Measurements from ENCODE around the gene ACVR1. TPM values are rescaled to one million over a fixed set of nuclear protein-coding genes. Genes with fewer than 3 reads are reported as not detected.

The ACVR1 gene
- total and polyA plus RNA-seq, 2 donors (not counting 1 experiment from before 2014, with no cell fraction given), result 42.9 to 72.1 TPM

DNA sequence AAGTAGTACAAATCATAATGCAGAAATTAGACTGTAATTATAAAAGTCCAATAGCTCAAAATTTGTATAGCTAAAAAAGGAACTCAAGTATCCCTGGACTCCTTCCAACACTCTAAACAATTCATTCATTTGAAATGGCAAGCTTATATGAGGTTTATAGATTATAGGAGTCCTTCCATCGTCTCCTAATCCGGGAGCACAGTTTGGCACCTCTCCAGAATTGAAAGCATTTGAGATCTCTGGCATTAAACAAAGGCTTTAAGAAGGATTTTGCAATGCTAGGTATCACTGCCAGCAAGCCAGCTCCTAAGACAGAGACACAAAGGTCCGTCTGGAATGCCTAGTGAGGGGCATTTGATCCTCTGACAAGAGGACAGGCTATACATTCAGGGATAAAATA is 90.9 kb downstream of the ACVR1 start:
- Histone ChIP-seq H3K4me3 (replicated peaks in 1 of 4; ENCODE audit: control extremely low read depth in 1 of 4, insufficient read depth in 1 of 4, low read depth in 3 of 4, low read length in 4 of 4) (no peak overlapping the region), H3K4me2 (ENCODE audit: extremely low read depth, insufficient read depth, low read length) (no peak overlapping the region), H3K27me3 (ENCODE audit: control insufficient read depth, insufficient read depth, low read length) (no peaks in the 10 kb centered on the region), H3K36me3 (ENCODE audit: control insufficient read depth, insufficient read depth, low read length) (peaks cover 1% of the 10 kb centered on the region), H3K79me2 (ENCODE audit: control insufficient read depth, insufficient read depth, low read length) (no peaks in the 10 kb centered on the region), H3K9me3 (ENCODE audit: control insufficient read depth, insufficient read depth, low read depth, low read length) (no peaks in the 10 kb centered on the region), H4K20me1 (ENCODE audit: control insufficient read depth, extremely low read depth, insufficient read depth, low read length) (no peaks in the 10 kb centered on the region), H3K9ac (ENCODE audit: insufficient read depth, low read length) (no peak overlapping the region), H2AFZ (ENCODE audit: low read length) (no peak overlapping the region), H3K27ac (ENCODE audit: insufficient read depth, low read length) (no peak overlapping the region), H3K4me1 (ENCODE audit: control insufficient read depth, extremely low read depth, insufficient read depth, low read length) (peaks cover 7% of the 10 kb centered on the region)
- TF ChIP-seq EZH2 (IDR thresholded peaks at IDR 0.05; ENCODE audit: low read length, missing control alignments) (no peak), CTCF (conservative IDR thresholded peaks at IDR 0.05 in 1 of 2, IDR thresholded peaks at IDR 0.05 in 1 of 2; ENCODE audit: low read depth in 1 of 2, low read length in 2 of 2) (peak in 1 of 2 donors; percentile 1)
- DNase-seq (ENCODE audit: low read depth in 2 of 2), result peak; percentile 49 to 66

DNA sequence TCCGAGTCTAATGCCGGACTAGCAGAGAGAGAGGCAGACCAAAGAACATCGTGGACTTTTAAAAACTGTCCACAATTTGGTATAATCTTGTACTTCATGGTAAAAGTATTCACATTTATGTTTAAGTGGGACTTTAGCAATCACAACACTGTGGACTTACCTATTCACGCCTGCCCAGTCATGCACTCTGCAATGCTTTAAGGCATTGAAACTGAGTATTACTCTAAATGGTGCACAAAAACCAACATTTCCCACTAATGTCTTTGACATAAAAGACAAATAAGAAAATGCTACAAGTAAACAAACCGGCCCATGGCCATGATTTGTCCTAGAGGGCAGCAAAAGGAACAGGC is 91.3 kb downstream of the ACVR1 start:
- Histone ChIP-seq H3K9ac (ENCODE audit: insufficient read depth, low read length) (no peak overlapping the region), H3K27me3 (ENCODE audit: control insufficient read depth, insufficient read depth, low read length) (no peaks in the 10 kb centered on the region), H3K4me1 (ENCODE audit: control insufficient read depth, extremely low read depth, insufficient read depth, low read length) (peaks cover 6% of the 10 kb centered on the region), H3K9me3 (ENCODE audit: control insufficient read depth, insufficient read depth, low read depth, low read length) (no peaks in the 10 kb centered on the region), H3K4me2 (ENCODE audit: extremely low read depth, insufficient read depth, low read length) (no peak overlapping the region), H3K4me3 (replicated peaks in 1 of 4; ENCODE audit: control extremely low read depth in 1 of 4, insufficient read depth in 1 of 4, low read depth in 3 of 4, low read length in 4 of 4) (no peak overlapping the region), H2AFZ (ENCODE audit: low read length) (no peak overlapping the region), H3K27ac (ENCODE audit: insufficient read depth, low read length) (no peak overlapping the region), H4K20me1 (ENCODE audit: control insufficient read depth, extremely low read depth, insufficient read depth, low read length) (no peaks in the 10 kb centered on the region), H3K79me2 (ENCODE audit: control insufficient read depth, insufficient read depth, low read length) (no peaks in the 10 kb centered on the region), H3K36me3 (ENCODE audit: control insufficient read depth, insufficient read depth, low read length) (peaks cover 2% of the 10 kb centered on the region)
- TF ChIP-seq CTCF (conservative IDR thresholded peaks at IDR 0.05 in 1 of 2, IDR thresholded peaks at IDR 0.05 in 1 of 2; ENCODE audit: low read depth in 1 of 2, low read length in 2 of 2) (no peak), EZH2 (IDR thresholded peaks at IDR 0.05; ENCODE audit: low read length, missing control alignments) (no peak)
- peak in 1 of 2 donors; percentile 16 for DNase-seq (ENCODE audit: low read depth in 2 of 2)

- peak; percentile 38 to 84 for DNase-seq (ENCODE audit: low read depth in 2 of 2)
- Histone ChIP-seq H4K20me1 (ENCODE audit: control insufficient read depth, extremely low read depth, insufficient read depth, low read length) (no peaks in the 10 kb centered on the region), H3K4me1 (ENCODE audit: control insufficient read depth, extremely low read depth, insufficient read depth, low read length) (peaks cover 4% of the 10 kb centered on the region), H3K79me2 (ENCODE audit: control insufficient read depth, insufficient read depth, low read length) (no peaks in the 10 kb centered on the region), H3K27me3 (ENCODE audit: control insufficient read depth, insufficient read depth, low read length) (no peaks in the 10 kb centered on the region), H3K4me3 (replicated peaks in 1 of 4; ENCODE audit: control extremely low read depth in 1 of 4, insufficient read depth in 1 of 4, low read depth in 3 of 4, low read length in 4 of 4) (no peak overlapping the region), H3K27ac (ENCODE audit: insufficient read depth, low read length) (no peak overlapping the region), H3K9ac (ENCODE audit: insufficient read depth, low read length) (no peak overlapping the region), H3K4me2 (ENCODE audit: extremely low read depth, insufficient read depth, low read length) (no peak overlapping the region), H3K36me3 (ENCODE audit: control insufficient read depth, insufficient read depth, low read length) (peaks cover 2% of the 10 kb centered on the region), H3K9me3 (ENCODE audit: control insufficient read depth, insufficient read depth, low read depth, low read length) (no peaks in the 10 kb centered on the region), H2AFZ (ENCODE audit: low read length) (no peak overlapping the region)
- TF ChIP-seq CTCF (conservative IDR thresholded peaks at IDR 0.05 in 1 of 2, IDR thresholded peaks at IDR 0.05 in 1 of 2; ENCODE audit: low read depth in 1 of 2, low read length in 2 of 2) (no peak), EZH2 (IDR thresholded peaks at IDR 0.05; ENCODE audit: low read length, missing control alignments) (no peak)
Measured at GRCh38 chr2:157784169-157784822, 91.8 kb downstream of the ACVR1 start.
